ENCODE data around the gene USP21. TPM values are rescaled to one million over a fixed set of nuclear protein-coding genes. Genes with fewer than 3 reads are reported as not detected.

Gene USP21
- total RNA-seq, 1 donor from 2014 or later, result 48.8 TPM

DNA sequence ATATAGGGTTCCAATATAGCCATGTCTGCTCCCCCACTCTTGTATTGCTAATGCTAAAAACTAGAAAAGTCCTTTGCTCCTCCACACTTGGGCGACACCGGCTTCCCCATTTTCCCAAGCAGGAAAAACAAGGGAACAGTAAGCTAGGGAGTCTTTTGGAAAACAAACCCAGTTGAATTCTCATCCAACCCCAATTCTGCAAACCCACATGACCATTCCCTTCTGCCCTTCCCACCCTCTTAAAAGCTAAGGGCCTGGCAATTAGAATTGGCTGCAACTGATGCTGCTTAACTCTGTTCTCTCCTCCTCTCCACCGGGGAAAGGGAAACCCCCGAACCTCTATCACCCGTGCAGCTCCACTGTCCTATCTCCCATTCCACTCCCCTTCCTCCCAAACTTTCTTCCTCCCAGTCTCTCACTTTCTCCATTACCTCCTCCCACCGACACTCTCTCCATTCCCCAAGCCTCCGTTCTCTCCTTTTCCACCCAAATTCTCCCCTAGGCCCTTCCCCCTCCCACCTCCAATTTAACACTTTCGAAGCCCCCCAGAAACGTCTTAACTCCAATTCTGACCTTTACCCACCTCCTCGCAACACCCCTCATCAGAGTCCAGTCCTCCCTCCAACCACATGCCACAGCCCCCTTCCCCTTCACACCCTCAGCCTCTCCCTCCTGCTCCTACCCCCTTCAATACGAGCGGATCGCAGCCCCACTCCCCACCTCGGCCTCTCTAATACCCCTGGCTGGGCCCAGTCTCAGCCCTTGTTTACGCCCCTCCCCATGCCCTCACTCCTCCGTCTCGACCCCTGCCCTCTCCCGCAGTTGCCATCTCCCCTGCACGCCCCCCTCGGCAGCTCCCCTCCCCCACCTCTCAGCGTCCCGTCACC, 27.5 kb upstream of the USP21 start:
- Mint-ChIP-seq H3K4me3 (ENCODE audit: low read depth) (no peak overlapping the region), H3K27ac (peak overlapping the region; percentile 90), H3K4me1 (ENCODE audit: low read depth) (peaks cover 31% of the 10 kb centered on the region), H3K9me3 (ENCODE audit: low read depth) (no peaks in the 10 kb centered on the region), H3K27me3 (no peaks in the 10 kb centered on the region), H3K36me3 (ENCODE audit: insufficient read depth) (peaks cover 13% of the 10 kb centered on the region)
- TF ChIP-seq, protein P1, sequence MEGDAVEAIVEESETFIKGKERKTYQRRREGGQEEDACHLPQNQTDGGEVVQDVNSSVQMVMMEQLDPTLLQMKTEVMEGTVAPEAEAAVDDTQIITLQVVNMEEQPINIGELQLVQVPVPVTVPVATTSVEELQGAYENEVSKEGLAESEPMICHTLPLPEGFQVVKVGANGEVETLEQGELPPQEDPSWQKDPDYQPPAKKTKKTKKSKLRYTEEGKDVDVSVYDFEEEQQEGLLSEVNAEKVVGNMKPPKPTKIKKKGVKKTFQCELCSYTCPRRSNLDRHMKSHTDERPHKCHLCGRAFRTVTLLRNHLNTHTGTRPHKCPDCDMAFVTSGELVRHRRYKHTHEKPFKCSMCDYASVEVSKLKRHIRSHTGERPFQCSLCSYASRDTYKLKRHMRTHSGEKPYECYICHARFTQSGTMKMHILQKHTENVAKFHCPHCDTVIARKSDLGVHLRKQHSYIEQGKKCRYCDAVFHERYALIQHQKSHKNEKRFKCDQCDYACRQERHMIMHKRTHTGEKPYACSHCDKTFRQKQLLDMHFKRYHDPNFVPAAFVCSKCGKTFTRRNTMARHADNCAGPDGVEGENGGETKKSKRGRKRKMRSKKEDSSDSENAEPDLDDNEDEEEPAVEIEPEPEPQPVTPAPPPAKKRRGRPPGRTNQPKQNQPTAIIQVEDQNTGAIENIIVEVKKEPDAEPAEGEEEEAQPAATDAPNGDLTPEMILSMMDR (IDR thresholded peaks at IDR 0.05; ENCODE audit: unreplicated experiment), result no peak
- no peak for DNase-seq (ENCODE audit: low spot score, unreplicated experiment)

DNA sequence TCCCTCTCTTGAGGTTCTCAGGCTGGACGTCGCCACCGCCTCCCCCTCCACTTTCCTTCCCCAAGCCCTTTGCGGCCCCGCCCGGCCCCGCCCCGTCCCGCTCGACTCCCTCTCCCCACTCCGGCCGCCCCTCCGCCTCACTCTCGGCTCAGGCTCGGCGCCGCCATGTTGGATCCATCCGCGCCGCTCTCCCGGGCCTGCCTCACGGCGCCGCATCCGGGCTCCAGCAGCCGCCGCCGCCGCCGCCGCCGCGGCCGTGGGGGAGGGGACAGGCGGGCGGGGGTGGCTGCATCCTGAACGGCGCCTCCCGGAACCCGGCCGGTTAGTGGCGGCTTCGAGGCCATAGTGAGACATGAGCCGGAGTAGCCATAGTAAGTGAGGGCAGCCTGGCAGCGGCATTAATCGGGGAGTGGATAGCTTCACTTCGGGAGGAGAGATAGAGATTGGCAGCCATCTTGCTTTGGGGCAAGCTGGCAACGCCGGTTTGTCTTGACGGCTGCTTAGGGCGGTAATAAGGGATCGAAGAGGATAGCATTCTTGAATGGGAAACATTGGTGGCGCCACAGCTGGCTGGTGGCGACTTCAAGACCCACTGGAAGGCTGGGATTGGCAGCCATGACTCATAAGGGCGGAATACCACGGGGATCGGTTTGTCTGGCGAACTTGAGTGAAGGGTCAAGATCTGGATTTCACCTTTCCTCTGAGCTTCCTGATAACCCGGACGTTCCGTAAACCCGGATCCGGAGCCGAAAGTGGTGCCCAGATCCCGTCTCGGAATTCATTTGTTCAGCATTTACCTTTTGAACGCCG, 26.7 kb upstream of the USP21 start, which contains the start of gene DEDD:
TSS of gene DEDD (minus strand) at position 258 of the 810 bp plus-strand sequence. CDS start 8,205 bp downstream, outside the sequence.
- H3K36me3 Mint-ChIP-seq (ENCODE audit: insufficient read depth), result peaks cover 8% of the 10 kb centered on the region

DNA sequence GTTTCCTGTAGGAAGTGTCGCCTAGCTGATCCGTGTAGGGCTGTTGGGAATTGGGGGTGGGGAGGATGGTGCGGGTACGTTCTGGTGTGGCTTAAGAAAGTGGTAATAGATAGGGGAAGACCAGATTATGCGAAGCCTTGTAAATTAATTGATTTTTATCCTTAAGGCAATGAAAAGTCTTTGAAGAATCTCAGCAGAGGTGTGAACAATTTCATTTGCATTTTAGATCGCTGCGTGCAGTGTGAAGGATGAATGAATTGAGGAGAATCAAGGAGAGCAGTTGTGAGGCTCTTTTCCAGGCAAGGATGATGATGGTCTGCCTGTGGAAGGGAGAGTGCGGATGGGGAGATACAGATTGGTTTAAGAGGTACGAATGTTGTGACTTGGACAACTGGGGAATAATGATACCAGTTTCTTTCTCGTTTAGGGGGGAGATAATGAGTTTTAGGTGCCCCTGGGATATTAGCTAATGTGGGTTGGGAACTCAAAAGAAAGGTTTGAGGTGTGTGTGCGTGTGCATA, 26.0 kb upstream of the USP21 start:
- H3K4me1 Mint-ChIP-seq (ENCODE audit: low read depth), result peaks cover 24% of the 10 kb centered on the region
- TF ChIP-seq, protein P1 (IDR thresholded peaks at IDR 0.05; ENCODE audit: unreplicated experiment), result no peak
- H3K36me3 Mint-ChIP-seq (ENCODE audit: insufficient read depth), result peaks cover 6% of the 10 kb centered on the region
- H3K9me3 Mint-ChIP-seq (ENCODE audit: low read depth), result no peaks in the 10 kb centered on the region
- H3K27me3 Mint-ChIP-seq, result no peaks in the 10 kb centered on the region
- DNase-seq (ENCODE audit: low spot score, unreplicated experiment), result no peak
- H3K27ac Mint-ChIP-seq, result no peak overlapping the region
- no peak overlapping the region for H3K4me3 Mint-ChIP-seq (ENCODE audit: low read depth)

More for the DNA sequence above, 26.7 kb upstream of the USP21 start, which contains the start of gene DEDD:
- Mint-ChIP-seq H3K4me1 (ENCODE audit: low read depth) (peaks cover 28% of the 10 kb centered on the region), H3K9me3 (ENCODE audit: low read depth) (no peaks in the 10 kb centered on the region), H3K27me3 (no peaks in the 10 kb centered on the region), H3K4me3 (ENCODE audit: low read depth) (no peak within 1 kb of the TSS), H3K27ac (peak within 1 kb of the TSS; percentile 90)
- DNase-seq (ENCODE audit: low spot score, unreplicated experiment), result peak; percentile 83
- TF ChIP-seq, protein P1 (IDR thresholded peaks at IDR 0.05; ENCODE audit: unreplicated experiment), result no peak

DNA sequence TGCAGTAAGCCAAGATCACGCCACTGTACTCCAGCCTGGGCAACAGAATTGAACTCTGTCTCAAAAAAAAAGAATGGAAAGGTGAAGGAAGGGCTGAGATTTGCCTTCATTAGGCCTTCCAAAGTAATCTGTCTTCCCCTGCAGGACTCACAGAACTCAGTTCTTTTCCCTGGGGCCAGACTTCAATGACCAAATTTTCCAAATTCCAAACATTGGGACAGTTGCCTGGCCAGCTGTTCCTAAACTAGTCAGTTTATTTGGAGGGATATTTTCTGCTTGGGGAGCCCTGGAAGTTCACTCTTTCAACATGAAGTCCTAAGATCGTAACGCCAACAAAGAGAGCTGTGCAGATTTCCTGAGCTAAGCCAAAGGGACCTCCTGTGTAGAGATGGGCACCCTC, 21.4 kb upstream of the USP21 start:
- Mint-ChIP-seq H3K4me1 (ENCODE audit: low read depth) (peaks cover 3% of the 10 kb centered on the region), H3K4me3 (ENCODE audit: low read depth) (no peak overlapping the region), H3K27me3 (no peaks in the 10 kb centered on the region), H3K36me3 (ENCODE audit: insufficient read depth) (no peaks in the 10 kb centered on the region), H3K27ac (no peak overlapping the region), H3K9me3 (ENCODE audit: low read depth) (no peaks in the 10 kb centered on the region)
- TF ChIP-seq, protein P1 (IDR thresholded peaks at IDR 0.05; ENCODE audit: unreplicated experiment), result no peak
- no peak for DNase-seq (ENCODE audit: low spot score, unreplicated experiment)

DNA sequence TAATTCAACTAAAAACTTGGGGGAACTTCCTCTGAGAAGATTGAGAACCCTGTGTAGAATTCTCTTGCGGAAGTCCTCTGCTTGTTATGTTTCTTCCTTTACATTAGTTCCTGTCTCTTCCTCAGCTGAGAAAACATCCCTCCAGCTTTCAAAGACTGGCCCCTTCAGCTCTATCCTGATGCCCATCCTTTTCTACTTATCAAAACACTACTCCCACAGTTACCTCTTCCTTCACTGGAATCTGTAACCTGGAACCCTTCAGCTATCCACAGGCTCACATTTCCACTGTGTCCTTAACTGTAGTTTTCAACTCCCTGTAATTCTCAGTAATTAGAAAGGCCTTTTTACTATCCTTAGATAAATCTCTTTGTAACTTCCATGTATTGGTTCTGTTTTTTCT, 20.9 kb upstream of the USP21 start:
- H3K27ac Mint-ChIP-seq, result peak overlapping the region; percentile 43
- TF ChIP-seq, protein P1 (IDR thresholded peaks at IDR 0.05; ENCODE audit: unreplicated experiment), result no peak
- H3K4me1 Mint-ChIP-seq (ENCODE audit: low read depth), result peaks cover 3% of the 10 kb centered on the region
- H3K4me3 Mint-ChIP-seq (ENCODE audit: low read depth), result no peak overlapping the region
- H3K36me3 Mint-ChIP-seq (ENCODE audit: insufficient read depth), result no peaks in the 10 kb centered on the region
- no peaks in the 10 kb centered on the region for H3K27me3 Mint-ChIP-seq
- no peak for DNase-seq (ENCODE audit: low spot score, unreplicated experiment)
- no peaks in the 10 kb centered on the region for H3K9me3 Mint-ChIP-seq (ENCODE audit: low read depth)
